ACC112 (cell line): ENCODE measurements around the gene MRM2.

ENCODE experiments used
- H2AFZ ChIP-seq: fragments of 200-600 bp; sonication (generic); one replicate; pipeline ENCODE4 v1.6.0; 2017; ENCODE audit warnings: antibody characterized with exemption, low read length; ENCODE audit not compliant: unreplicated experiment
- H3K27ac ChIP-seq: fragments of 200-600 bp; sonication (generic); 2 replicates; pipeline ENCODE4 v1.5.1; 2014; ENCODE audit warnings: low read depth, mild to moderate bottlenecking, antibody characterized with exemption, low read length, moderate library complexity
- H3K27me3 ChIP-seq: fragments of 200-600 bp; sonication (generic); 2 replicates; pipeline ENCODE4 v1.6.1; 2014; ENCODE audit warnings: mild to moderate bottlenecking, antibody characterized with exemption, low read length, moderate library complexity, mixed read lengths; ENCODE audit not compliant: insufficient read depth
- H3K36me3 ChIP-seq: fragments of 200-600 bp; sonication (generic); 2 replicates; pipeline ENCODE4 v1.6.1; 2016; ENCODE audit warnings: mild to moderate bottlenecking, antibody characterized with exemption, low read length, moderate library complexity, mixed read lengths; ENCODE audit not compliant: insufficient read depth
- H3K4me1 ChIP-seq: fragments of 200-600 bp; sonication (generic); one replicate; pipeline ENCODE4 v1.6.1; 2016; ENCODE audit warnings: low read length, mixed read lengths; ENCODE audit not compliant: insufficient read depth, unreplicated experiment, control insufficient read depth
- H3K4me3 ChIP-seq: fragments of 200-600 bp; sonication (generic); 2 replicates; pipeline ENCODE4 v1.5.1; 2014; ENCODE audit warnings: mild to moderate bottlenecking, low read depth, low read length
- H3K79me2 ChIP-seq: fragments of 200-600 bp; sonication (generic); one replicate; pipeline ENCODE4 v1.6.0; 2016; ENCODE audit warnings: low read length; ENCODE audit not compliant: control insufficient read depth, unreplicated experiment, insufficient read depth

MRM2 gene

DNA sequence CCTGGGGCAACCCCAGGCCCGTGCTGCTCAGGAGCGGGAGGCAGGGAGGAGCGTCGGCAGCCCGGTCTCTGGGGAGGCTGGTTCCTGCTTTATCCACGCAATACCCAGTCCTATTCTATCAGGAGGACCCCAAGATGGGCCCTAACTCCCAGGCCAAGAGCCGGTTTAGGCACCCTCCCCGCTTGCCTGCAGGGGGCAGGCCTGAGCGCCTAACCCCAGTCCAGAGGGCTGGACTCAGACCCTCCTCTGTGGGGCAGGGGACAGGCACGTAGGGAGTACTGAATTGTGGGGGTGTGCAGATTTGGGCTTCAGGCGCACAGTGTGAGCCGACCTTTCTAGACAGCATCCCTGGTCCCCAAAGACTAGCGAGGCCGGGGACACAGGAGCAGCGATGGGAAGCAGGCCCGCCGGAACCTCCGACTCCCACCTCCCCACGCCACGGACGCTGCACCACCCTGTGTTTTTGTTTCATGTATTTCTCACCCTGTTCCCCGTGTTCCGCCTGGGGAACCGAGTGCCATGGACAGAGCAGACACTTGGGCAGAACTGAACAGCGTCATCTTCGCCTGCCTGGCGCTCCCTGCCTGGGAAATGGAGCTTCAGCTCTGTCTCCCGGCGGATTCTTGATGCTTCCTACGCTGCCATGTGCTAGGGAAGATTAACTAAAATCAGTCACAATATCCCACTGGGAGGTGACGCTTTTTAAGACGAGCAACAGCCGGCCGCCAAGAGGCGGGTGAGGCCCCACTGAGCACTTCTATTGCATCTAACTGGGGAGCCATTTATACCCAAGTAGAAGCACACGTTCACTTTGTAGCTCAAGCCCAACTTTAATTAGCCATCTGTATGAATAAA, 5.4 kb upstream of the MRM2 start:
- no peaks in the 10 kb centered on the region for H3K27me3 ChIP-seq
- no peaks in the 10 kb centered on the region for H3K36me3 ChIP-seq
- H2AFZ ChIP-seq, result no peak overlapping the region
- H3K27ac ChIP-seq, result no peak overlapping the region
- H3K79me2 ChIP-seq, result no peaks in the 10 kb centered on the region
- H3K4me1 ChIP-seq, result peaks cover 28% of the 10 kb centered on the region
- H3K4me3 ChIP-seq, result no peak overlapping the region

DNA sequence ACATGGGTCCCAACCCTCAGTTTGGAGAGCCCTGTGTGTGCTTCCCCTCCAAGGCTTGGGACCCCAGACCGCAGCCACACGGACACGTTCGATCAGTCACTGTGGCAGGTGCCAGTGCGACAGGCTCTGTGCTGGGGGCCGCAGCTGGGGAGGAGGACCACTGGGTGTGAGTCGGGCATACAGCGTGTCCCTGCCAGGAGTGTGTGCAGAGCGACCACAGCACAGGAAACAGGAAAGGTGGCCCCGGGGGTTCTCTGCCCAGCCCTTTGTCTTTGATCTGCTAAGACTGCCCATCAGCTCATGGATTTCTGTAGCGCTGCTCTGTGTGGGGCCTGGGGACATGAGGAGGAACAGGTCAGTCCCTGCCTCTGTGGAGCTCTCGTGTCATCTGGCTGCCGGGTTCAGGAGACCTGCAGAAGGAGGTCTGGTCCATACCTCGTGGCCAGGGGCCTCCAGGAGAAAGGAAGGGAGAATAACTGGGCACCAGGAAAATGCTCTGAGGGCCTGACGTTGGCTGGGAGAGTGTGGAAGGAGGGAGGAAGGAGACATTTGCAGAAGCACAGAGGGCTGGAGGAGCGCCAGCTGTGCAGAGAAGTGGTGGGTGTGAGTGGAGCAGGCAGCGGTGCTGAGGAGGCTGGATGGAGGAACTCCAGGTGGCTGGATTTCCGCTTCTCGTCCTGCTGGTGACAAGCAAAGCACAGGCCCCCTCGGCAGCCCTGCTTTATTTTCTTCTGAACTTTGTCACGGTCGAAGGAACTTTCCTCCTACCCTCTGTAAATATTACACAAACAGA, 4.1 kb upstream of the MRM2 start:
- peaks cover 9% of the 10 kb centered on the region for H3K79me2 ChIP-seq
- peaks cover 28% of the 10 kb centered on the region for H3K4me1 ChIP-seq
- no peaks in the 10 kb centered on the region for H3K27me3 ChIP-seq

DNA sequence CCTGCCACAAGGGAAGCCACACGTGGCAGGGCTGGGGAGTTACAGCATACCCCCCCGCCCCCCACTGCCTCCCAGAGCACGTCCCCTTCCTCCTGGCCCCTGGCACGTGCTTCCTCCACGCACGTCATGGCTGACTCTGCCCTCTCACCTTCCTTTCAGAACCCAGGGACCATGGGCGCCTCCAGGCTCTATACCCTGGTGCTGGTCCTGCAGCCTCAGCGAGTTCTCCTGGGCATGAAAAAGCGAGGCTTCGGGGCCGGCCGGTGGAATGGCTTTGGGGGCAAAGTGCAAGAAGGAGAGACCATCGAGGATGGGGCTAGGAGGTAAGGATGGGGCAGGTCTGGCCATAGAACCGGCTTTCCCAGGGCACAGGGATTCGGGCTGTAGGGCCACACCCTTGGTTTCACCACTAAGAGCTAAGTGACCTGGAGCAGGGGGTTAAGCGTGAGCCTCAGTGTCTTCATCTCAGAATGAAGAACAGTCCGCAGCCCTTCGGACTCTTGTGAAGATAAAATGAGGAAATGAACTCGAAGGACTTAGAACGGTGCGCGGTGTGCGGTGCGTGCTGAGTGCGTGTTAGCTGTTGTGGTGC, 2.5 kb upstream of the MRM2 start:
- Histone ChIP-seq H3K4me1 (peaks cover 21% of the 10 kb centered on the region), H3K36me3 (no peaks in the 10 kb centered on the region), H3K4me3 (no peak overlapping the region), H3K27me3 (no peaks in the 10 kb centered on the region), H3K27ac (no peak overlapping the region), H2AFZ (no peak overlapping the region), H3K79me2 (peaks cover 21% of the 10 kb centered on the region)

More for the DNA sequence above, 4.1 kb upstream of the MRM2 start:
- H3K27ac ChIP-seq, result no peak overlapping the region
- H3K4me3 ChIP-seq, result no peak overlapping the region
- no peak overlapping the region for H2AFZ ChIP-seq
- H3K36me3 ChIP-seq, result no peaks in the 10 kb centered on the region

DNA sequence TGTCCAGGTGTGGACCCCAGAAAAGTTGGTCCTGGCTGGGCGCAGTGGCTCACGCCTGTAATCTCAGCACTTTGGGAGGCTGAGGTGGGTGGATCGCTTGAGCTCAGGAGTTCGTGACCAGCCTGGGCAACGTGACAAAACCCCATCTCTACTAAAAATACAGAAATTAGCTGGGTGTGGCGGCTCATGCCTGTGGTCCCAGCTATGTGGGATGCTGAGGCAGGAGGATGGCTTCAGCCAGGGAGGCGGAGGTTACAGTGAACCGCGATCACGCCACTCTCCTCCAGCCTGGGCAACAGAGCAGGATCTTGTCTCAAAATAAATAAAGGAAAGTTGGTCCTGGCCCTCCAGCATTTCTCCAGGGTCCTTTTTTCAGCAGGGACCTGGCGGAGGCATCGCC, 1.5 kb upstream of the MRM2 start:
- Histone ChIP-seq H3K36me3 (no peaks in the 10 kb centered on the region), H2AFZ (no peak overlapping the region), H3K4me1 (peaks cover 12% of the 10 kb centered on the region), H3K27me3 (no peaks in the 10 kb centered on the region), H3K4me3 (peak overlapping the region; percentile 80; the same call in 1 of the 2 replicates), H3K27ac (no peak overlapping the region), H3K79me2 (peaks cover 21% of the 10 kb centered on the region)

DNA sequence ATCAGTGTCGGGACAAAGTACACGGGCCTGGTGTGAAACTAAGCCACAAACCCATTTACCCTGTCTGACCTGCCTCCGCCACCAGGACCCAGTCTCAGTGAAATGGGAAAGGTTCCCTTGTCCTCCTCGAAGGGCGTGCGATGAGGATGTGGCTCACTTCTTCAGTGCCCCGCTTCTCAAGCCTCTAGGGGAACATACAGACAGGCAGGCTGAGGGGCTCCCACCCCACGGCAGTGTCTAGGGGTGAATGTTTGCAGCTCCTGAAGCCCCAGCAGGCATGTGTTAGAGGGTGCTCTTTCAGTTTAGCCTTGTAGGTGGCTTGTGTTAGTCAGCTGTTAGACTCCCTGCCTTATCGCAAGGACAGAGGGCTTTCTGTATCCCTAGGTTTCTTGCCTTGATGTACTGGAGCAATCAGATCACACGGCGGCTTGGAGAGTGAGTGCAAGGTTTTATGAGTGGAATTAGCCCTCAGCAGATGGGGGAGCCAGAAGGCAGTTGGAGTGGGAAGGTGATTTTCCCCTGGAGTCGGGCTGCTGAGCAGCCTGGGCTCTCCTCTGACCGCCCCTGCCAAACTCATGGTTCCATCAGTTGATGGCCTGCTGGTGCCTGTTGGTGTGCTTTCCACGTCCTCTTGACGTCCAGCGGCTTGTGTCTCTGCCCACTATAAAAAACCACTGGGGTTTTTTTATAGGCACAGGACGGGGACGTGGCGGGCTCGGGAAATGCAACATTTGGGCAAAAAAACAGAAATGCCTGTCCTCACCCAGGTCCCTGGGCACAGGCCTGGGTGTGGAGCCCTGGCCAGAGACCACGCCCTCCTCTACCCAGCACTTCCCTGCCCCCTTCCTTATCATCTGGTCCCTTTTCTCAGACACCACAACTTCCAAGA, 780 bp upstream of the MRM2 start:
- Histone ChIP-seq H3K27ac (peak overlapping the region; percentile 58), H3K36me3 (0 out of 2 replicates have a peak, but pooled peaks cover 5% of the 10 kb centered on the region), H3K4me1 (peaks cover 9% of the 10 kb centered on the region)

DNA sequence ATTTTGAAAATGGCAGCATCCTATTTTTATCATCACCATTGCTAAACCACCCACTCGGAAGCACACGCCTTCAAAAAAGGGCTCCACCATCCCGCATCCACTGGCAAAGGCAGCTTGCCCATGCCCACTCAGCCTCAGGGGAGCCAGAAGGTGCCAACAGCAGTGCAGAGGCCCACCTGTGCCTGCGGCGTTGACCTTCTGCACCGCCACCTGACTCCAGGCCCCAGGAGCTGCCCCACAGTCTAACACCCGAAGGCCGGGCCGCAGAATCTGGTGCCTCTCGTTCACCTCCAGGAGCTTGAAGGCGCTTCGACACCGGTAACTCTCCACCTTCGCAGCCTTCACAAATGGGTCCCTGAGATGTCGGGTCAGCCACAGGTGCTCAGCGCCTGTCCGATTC, 2.8 kb downstream of the MRM2 start:
- H3K4me3 ChIP-seq, result no peak overlapping the region
- H3K79me2 ChIP-seq, result peaks cover 21% of the 10 kb centered on the region
- H3K4me1 ChIP-seq, result peaks cover 21% of the 10 kb centered on the region

More for the DNA sequence above, 780 bp upstream of the MRM2 start:
- Histone ChIP-seq H3K4me3 (peak overlapping the region; percentile 80), H2AFZ (peak overlapping the region; percentile 44), H3K79me2 (peaks cover 21% of the 10 kb centered on the region), H3K27me3 (no peaks in the 10 kb centered on the region)

DNA sequence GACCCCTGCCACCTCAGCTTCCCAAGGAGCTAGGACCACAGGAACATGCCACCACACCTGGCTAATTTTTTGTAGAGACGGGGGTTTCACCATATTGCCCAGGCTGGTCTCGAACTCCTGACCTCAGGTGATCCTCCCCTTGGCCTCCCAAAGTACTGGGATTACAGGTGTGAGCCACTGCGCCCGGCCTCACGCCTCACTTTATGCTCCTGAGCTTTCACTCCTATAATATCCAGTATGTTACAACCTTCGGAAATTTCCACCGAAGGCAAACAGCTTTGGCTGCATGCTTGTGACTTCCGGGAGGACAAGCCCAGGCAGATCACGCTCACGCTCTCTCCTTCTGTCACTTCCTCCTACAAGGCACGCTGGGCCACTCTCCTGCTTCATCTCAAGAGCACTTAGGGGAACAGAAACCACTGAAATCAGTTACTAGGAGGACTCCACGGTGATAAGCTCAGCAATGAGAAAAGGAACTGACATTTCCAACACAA, 4.8 kb downstream of the MRM2 start:
- Histone ChIP-seq H2AFZ (no peak overlapping the region), H3K36me3 (peaks cover 6% of the 10 kb centered on the region; the same call in 1 of the 2 replicates), H3K79me2 (peaks cover 27% of the 10 kb centered on the region), H3K27me3 (no peaks in the 10 kb centered on the region), H3K27ac (no peak overlapping the region), H3K4me3 (no peak overlapping the region), H3K4me1 (peaks cover 23% of the 10 kb centered on the region)

More for the DNA sequence above, 2.8 kb downstream of the MRM2 start:
- no peak overlapping the region for H3K27ac ChIP-seq
- H3K27me3 ChIP-seq, result no peaks in the 10 kb centered on the region
- H2AFZ ChIP-seq, result no peak overlapping the region
- H3K36me3 ChIP-seq, result peaks cover 6% of the 10 kb centered on the region; the same call in 1 of the 2 replicates

DNA sequence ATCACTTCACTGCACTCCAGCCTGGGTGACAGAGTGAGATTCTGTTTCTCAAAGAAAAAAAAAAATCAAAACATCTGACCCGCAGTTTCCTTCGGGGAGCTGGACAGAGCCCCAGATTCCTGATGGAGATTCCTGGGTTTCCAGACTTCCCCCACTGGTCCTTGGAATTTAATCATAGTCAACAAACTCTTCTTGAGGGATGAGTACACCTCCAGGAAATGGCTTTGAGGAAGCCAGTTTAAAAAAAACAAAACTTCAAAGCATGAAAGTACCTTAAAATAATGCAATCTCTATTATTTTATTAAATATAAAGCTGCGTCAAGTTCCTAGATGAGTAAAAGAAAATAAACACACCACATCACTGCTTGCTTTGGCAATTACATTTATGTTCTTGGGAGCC, 8.1 kb downstream of the MRM2 start:
- no peak overlapping the region for H3K4me3 ChIP-seq
- peaks cover 6% of the 10 kb centered on the region; the same call in 1 of the 2 replicates for H3K36me3 ChIP-seq
- H3K27me3 ChIP-seq, result no peaks in the 10 kb centered on the region
- peaks cover 29% of the 10 kb centered on the region for H3K79me2 ChIP-seq
- H3K4me1 ChIP-seq, result peaks cover 26% of the 10 kb centered on the region
- H3K27ac ChIP-seq, result peak overlapping the region; percentile 53
- no peak overlapping the region for H2AFZ ChIP-seq

DNA sequence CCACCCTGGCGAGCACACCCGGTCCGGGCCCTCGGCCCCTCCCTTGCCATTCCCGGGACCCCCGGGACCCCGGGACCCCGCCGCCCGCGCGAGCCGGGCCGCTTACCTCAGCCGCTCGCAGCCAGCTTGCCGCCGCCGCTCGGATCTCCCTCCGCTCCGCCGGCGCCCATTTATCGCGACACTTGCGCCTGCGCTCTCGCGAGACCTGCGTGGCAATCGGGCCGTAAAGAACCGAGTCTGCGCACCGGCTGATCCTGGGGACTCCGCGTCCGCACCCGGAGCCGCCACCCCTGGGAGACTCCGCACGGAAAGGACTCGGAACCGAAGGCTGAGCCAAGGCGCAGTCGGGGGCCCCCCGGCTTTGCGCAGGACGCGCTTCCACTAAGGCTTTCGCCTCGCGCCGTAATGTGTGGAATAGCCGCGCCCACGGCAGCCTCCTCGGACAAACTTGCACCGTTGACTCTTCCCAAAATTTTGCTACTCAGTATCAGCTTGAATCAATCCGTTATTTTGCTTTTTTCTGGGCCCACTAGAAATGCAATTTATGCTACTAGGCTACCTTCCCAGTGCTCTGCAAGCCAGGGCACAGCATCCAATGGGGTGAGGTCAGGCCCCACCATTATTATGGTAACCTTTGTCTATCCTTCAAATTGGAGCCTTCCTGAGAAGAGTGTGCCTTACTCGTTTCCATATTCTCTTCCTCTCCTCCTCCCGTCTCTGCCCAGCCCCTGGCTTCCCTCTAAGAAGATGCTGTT, 9.1 kb downstream of the MRM2 start, which contains the start of gene MAD1L1:
Gene MAD1L1 (minus strand): TSS at position 180 of the 755 bp plus-strand sequence. CDS start 2,812 bp downstream, outside the sequence.
- peaks cover 2% of the 10 kb centered on the region; the same call in 1 of the 2 replicates for H3K36me3 ChIP-seq
- peak within 1 kb of the TSS; percentile 53; the same call in 1 of the 2 replicates for H3K27ac ChIP-seq
- H2AFZ ChIP-seq, result peak within 1 kb of the TSS; percentile 76
- peaks cover 33% of the 10 kb centered on the region for H3K79me2 ChIP-seq
- H3K4me3 ChIP-seq, result peak within 1 kb of the TSS; percentile 100
- H3K4me1 ChIP-seq, result peaks cover 26% of the 10 kb centered on the region
- no peaks in the 10 kb centered on the region for H3K27me3 ChIP-seq
